Measurements from ENCODE around the gene SLC12A9. TPM values are rescaled to one million over a fixed set of nuclear protein-coding genes. Genes with fewer than 3 reads are reported as not detected.

Gene SLC12A9
- total and polyA plus RNA-seq, 4 donors, result 8.5 to 43.9 (median 27.3) TPM

DNA sequence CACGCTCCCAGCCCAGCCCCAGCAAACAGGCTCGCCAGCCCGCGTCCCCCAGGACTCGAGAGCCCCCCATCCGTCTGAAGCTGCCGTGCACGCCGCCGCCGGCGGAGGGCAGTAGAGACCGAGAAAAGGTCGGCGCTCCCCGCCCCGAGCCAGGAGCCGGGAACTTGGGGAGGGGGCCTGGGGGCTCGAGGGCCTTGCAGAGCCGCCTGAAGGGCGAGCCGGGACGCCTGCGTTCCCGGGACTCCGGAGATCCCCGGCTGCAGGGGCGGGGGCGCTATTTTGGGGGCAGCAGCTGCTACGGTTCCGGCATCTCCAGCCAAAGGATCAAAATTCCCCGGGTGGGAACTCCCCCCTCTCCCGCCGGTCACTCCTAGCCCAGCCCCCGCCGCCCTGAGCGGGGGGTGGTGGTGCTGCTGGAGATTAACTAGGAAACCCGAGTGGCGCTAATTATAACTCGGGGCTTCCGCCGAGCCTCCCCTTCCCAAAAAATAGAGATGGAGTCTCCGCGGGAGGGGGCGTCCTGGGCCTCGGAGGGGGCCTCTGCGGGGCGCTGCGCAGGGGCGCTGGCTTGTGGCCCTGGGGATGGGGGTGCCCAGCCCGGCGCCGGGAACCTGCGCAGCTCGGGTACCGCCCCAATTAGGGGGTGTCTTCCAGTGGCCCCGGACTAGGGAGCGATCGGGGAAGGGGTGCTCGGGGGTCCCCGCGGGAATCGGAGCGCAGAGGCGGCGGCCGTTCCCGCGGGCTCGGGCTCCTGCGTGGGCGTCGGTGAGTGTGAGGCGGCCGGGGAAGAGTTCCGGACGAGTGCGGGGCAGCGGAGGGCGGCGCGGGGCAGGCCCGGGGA is 42.6 kb downstream of the SLC12A9 start:
- DNase-seq, result peak in 1 of 2 donors; percentile 88
- no peaks in the 10 kb centered on the region for H3K27me3 ChIP-seq (ENCODE audit: control insufficient read depth in 1 of 2, insufficient read depth in 2 of 2, low read length in 1 of 2)
- H3K4me1 ChIP-seq (ENCODE audit: control insufficient read depth in 1 of 2, insufficient read depth in 2 of 2, low read length in 2 of 2), result no peaks in the 10 kb centered on the region
- no peak for ATAC-seq (ENCODE audit: low FRiP score)
- peaks cover 1% of the 10 kb centered on the region for H3K9me3 ChIP-seq (ENCODE audit: control insufficient read depth, low read length)
- H3K4me3 ChIP-seq (ENCODE audit: low read length in 2 of 2), result peak overlapping the region in 1 of 2 donors; percentile 14
- intact Hi-C loops (cut with DNase I), result loop anchor here (2.0 to 10.0 kb wide), 4 partner anchors 72 to 270 kb away; partner anchors contain the start of genes MUC12 (in 1 of the 2) and VGF (in 1 of the 2)
- H3K27ac ChIP-seq (ENCODE audit: low read depth in 1 of 2, low read length in 2 of 2), result no peak overlapping the region
- 1% methylated on average over 58 to 83 of the region's 83 CpGs for WGBS, 2 donors
- H3K36me3 ChIP-seq (ENCODE audit: control insufficient read depth in 1 of 2, insufficient read depth in 2 of 2, low read length in 1 of 2), result no peaks in the 10 kb centered on the region

DNA sequence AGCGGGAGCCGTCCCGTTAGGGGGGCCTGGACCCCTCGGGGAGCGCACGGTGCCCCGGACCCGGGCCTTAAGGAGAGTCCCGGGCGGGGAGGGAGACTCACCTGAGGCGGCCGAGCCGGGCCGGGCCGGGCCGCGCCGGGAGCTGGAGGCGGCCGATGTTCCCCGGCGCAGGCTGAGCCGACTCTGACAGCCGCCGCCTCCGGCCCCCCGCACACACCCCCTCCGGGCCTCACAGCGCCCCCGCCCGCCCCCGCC is 43.1 kb downstream of the SLC12A9 start, which contains the start of gene ACHE:
Gene ACHE (minus strand): TSS at position 188 of the 255 bp plus-strand sequence. CDS start 1,656 bp downstream, outside the sequence.
- intact Hi-C loops (cut with DNase I), result loop anchor here (2.0 to 10.0 kb wide), 3 partner anchors 72 to 269 kb away; partner anchors contain the start of genes MUC12 (in 1 of the 2) and VGF (in 1 of the 2)
- Histone ChIP-seq H3K4me3 (ENCODE audit: low read length in 2 of 2) (peak within 1 kb of the TSS; percentile 12 to 15), H3K27me3 (ENCODE audit: control insufficient read depth in 1 of 2, insufficient read depth in 2 of 2, low read length in 1 of 2) (no peaks in the 10 kb centered on the region), H3K9me3 (ENCODE audit: control insufficient read depth, low read length) (peaks cover 1% of the 10 kb centered on the region), H3K27ac (ENCODE audit: low read depth in 1 of 2, low read length in 2 of 2) (no peak within 1 kb of the TSS), H3K36me3 (ENCODE audit: control insufficient read depth in 1 of 2, insufficient read depth in 2 of 2, low read length in 1 of 2) (no peaks in the 10 kb centered on the region), H3K4me1 (ENCODE audit: control insufficient read depth in 1 of 2, insufficient read depth in 2 of 2, low read length in 2 of 2) (no peaks in the 10 kb centered on the region)
- ATAC-seq (ENCODE audit: low FRiP score) (no peak), DNase-seq (no peak)
- WGBS, 2 donors, result 0 to 1% methylated on average over 11 to 32 of the region's 32 CpGs

DNA sequence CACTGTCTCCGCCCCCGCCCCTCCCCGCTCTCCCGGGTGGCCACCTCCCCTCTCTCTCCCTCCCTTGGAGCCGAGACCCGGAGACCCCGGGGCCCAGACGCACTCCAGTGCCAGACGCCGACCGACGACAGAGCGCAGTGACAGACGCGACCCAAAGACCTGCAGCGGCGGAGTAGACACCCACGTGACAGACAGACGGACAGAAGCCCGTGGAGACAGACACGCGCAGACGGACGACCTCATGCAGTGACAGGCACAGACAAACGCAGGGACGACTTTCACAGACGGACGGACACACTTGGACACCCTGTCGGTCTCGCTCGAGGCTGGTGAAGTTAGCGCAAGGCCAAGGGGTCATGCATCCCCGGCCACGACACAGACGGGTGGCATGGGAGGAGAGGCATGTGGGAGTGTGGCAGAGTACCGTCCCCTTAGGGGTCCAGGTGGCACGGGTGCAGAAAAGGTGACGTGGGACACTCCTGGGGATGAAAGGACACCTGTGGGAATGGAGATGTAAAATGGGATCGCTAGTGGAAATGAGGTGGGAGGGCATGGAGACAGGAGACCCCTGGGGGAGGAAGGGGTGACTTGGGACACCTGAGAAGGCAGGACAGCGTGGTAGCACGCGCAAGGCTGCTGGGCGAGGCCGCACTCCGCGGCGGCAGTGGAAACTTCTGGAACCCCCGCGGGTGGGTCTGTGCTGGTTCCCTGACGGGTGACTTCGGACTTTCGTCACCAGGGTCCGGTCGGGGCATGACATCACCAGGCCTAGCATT is 43.6 kb downstream of the SLC12A9 start:
- 4 to 5% methylated on average over 46 to 54 of the region's 54 CpGs for whole genome bisulfite sequencing, 2 donors
- DNase-seq, result peak in 1 of 2 donors; percentile 81
- H3K27ac ChIP-seq (ENCODE audit: low read depth in 1 of 2, low read length in 2 of 2), result no peak overlapping the region
- no peaks in the 10 kb centered on the region for H3K36me3 ChIP-seq (ENCODE audit: control insufficient read depth in 1 of 2, insufficient read depth in 2 of 2, low read length in 1 of 2)
- H3K4me1 ChIP-seq (ENCODE audit: control insufficient read depth in 1 of 2, insufficient read depth in 2 of 2, low read length in 2 of 2), result no peaks in the 10 kb centered on the region
- H3K9me3 ChIP-seq (ENCODE audit: control insufficient read depth, low read length), result peaks cover 1% of the 10 kb centered on the region
- peak; percentile 21 for ATAC-seq (ENCODE audit: low FRiP score)
- intact Hi-C loops (cut with DNase I), result loop anchor here (1.0 to 10.0 kb wide), 4 partner anchors 71 to 269 kb away; partner anchors contain the start of genes MUC12 (in 1 of the 2) and VGF (in 1 of the 2)
- no peaks in the 10 kb centered on the region for H3K27me3 ChIP-seq (ENCODE audit: control insufficient read depth in 1 of 2, insufficient read depth in 2 of 2, low read length in 1 of 2)
- peak overlapping the region in 1 of 2 donors; percentile 12 for H3K4me3 ChIP-seq (ENCODE audit: low read length in 2 of 2)

DNA sequence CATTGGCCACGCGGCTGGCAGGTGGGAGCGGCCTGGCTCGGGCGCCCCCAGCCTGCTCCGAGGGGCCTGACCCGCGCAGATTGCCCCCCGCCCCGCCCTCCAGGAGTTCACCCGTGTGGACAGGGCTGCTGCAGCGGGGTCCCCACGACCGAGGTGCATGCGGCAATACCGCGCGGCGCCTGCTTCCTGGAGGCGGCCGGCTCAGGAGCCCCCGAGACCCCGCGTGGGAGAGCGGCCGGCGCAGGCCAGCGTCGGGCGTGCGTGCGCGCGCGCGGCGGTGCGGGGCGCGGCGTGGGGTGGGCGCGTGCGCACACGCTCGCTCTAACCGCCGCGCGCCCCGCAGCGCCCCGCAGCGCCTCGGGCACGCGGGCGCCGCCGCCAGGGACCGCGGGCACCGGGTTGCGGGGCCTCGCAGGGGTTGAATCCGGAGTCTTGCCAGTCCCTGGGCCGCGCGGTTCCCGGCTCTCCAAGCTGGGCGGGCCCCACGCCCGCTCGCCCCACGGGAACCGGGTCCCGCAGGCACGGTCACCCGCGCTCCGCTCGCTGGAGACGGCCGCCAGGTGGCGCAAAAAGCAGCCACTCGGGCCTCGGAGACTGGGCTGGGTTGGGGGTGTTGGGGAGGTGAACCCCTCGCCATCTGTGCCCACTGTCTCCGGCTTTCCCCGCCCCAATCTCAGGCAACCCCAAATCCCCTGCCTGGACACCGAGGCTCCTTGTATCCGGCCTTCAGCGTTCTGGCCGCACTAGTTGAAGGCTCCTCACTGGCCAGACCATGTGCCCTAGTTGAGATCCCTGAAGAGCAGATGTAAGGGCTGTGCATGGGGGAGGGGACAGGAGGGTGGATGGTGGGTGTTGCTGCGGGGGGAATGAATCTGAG is 44.5 kb downstream of the SLC12A9 start:
- intact Hi-C loops (cut with DNase I), result loop anchor here in 1 of 2 donors (1.0 to 10.0 kb wide), 3 partner anchors 70 to 268 kb away; partner anchors contain the start of genes MUC12 and VGF
- DNase-seq, result peak in 1 of 2 donors; percentile 92
- WGBS, 2 donors, result 1% methylated on average over 51 to 95 of the region's 95 CpGs
- Histone ChIP-seq H3K36me3 (ENCODE audit: control insufficient read depth in 1 of 2, insufficient read depth in 2 of 2, low read length in 1 of 2) (no peaks in the 10 kb centered on the region), H3K4me3 (ENCODE audit: low read length in 2 of 2) (peak overlapping the region; percentile 12 to 15), H3K27me3 (ENCODE audit: control insufficient read depth in 1 of 2, insufficient read depth in 2 of 2, low read length in 1 of 2) (no peaks in the 10 kb centered on the region), H3K9me3 (ENCODE audit: control insufficient read depth, low read length) (peaks cover 1% of the 10 kb centered on the region), H3K27ac (ENCODE audit: low read depth in 1 of 2, low read length in 2 of 2) (no peak overlapping the region), H3K4me1 (ENCODE audit: control insufficient read depth in 1 of 2, insufficient read depth in 2 of 2, low read length in 2 of 2) (no peaks in the 10 kb centered on the region)
- ATAC-seq (ENCODE audit: low FRiP score), result no peak

DNA sequence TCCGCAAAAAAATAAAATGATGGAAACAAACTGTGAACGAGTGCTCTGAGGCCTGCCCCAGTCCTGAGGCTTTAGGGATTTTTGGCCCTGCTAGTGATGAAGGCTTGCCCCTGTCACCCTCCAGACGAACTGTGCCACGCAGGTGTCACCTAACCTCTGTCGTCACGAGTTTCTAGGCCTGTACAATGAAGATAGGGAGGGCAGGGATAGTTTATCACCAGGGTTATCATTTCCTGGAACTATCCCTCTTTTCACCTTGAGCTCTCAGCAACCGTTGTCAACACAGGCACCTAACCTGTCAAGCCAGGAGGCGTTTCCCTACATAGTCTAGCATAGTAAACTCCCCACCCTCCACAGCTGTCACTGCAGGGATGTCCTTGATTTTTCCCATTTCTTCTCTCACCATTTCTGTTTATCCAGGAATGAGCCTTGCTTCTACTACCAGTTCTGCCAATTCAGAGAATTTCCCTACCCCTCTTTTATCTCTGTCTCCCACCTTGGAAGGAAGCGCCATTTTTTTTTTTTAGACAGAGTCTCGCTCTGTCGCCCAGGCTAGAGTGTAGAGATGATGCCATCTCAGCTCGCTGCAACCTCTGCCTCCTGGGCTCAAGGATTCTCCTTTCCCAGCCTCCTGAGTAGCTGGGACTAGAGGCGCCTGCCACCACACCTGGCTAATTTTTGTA is 45.4 kb downstream of the SLC12A9 start:
- no peaks in the 10 kb centered on the region for H3K36me3 ChIP-seq (ENCODE audit: control insufficient read depth in 1 of 2, insufficient read depth in 2 of 2, low read length in 1 of 2)
- no peak overlapping the region for H3K4me3 ChIP-seq (ENCODE audit: low read length in 2 of 2)
- ATAC-seq (ENCODE audit: low FRiP score) (no peak), DNase-seq (no peak)
- no peaks in the 10 kb centered on the region for H3K4me1 ChIP-seq (ENCODE audit: control insufficient read depth in 1 of 2, insufficient read depth in 2 of 2, low read length in 2 of 2)
- no peaks in the 10 kb centered on the region for H3K27me3 ChIP-seq (ENCODE audit: control insufficient read depth in 1 of 2, insufficient read depth in 2 of 2, low read length in 1 of 2)
- peaks cover 1% of the 10 kb centered on the region for H3K9me3 ChIP-seq (ENCODE audit: control insufficient read depth, low read length)
- intact Hi-C loops (cut with DNase I), result loop anchor here in 1 of 2 donors (5.0 to 10.0 kb wide), 2 partner anchors 69 to 267 kb away; partner anchors contain the start of genes MUC12 and VGF
- WGBS, 2 donors, result 77 to 78% methylated on average over 13 of the region's 13 CpGs
- no peak overlapping the region for H3K27ac ChIP-seq (ENCODE audit: low read depth in 1 of 2, low read length in 2 of 2)

DNA sequence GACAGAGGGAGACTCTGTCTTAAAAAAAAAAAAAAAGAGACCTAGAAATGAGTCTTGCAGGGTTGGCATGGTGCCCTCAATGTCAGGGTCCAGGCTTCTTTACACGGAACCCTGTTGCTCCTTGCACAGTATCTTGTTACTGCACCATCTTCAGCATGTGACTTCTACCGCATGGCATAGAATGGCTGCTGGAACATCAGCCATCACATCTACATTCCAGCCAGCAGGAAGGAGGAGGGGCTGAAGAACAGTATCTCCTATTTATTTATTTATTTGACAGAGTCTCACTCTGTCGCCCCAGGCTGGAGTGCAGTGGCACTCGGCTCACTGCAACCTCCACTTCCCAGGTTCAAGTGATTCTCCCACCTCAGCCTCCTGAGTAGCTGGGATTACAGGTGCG is 46.9 kb downstream of the SLC12A9 start:
- no peak overlapping the region for H3K4me3 ChIP-seq (ENCODE audit: low read length in 2 of 2)
- DNase-seq (no peak), ATAC-seq (ENCODE audit: low FRiP score) (no peak)
- peaks cover 1% of the 10 kb centered on the region for H3K9me3 ChIP-seq (ENCODE audit: control insufficient read depth, low read length)
- no peaks in the 10 kb centered on the region for H3K27me3 ChIP-seq (ENCODE audit: control insufficient read depth in 1 of 2, insufficient read depth in 2 of 2, low read length in 1 of 2)
- intact Hi-C loops (cut with DNase I), result loop anchor here in 1 of 2 donors (5.0 to 10.0 kb wide), 2 partner anchors 68 to 265 kb away; partner anchors contain the start of genes MUC12 and VGF
- H3K36me3 ChIP-seq (ENCODE audit: control insufficient read depth in 1 of 2, insufficient read depth in 2 of 2, low read length in 1 of 2), result no peaks in the 10 kb centered on the region
- no peak overlapping the region for H3K27ac ChIP-seq (ENCODE audit: low read depth in 1 of 2, low read length in 2 of 2)
- WGBS, 2 donors, result 89 to 93% methylated on average over 5 of the region's 5 CpGs
- H3K4me1 ChIP-seq (ENCODE audit: control insufficient read depth in 1 of 2, insufficient read depth in 2 of 2, low read length in 2 of 2), result no peaks in the 10 kb centered on the region

DNA sequence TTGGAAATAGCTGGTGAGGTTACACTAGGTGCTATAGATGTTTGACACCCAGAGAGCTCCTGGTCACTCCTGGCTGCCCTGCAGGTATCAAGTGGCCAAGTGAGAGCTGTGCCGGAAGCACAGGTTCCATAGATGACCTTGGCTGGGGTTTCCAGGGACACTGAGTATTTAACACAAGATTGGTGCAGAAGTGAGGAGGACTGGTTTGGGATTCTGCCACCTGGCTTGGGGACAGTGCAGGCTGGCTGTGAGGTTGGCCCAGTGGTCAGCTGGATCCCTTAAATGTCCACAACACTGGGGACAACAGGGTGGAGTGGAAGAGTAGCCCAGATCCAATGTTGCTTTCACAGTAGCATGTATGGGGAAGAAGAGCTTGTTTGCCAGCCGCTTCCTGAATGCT is 48.5 kb downstream of the SLC12A9 start:
- Histone ChIP-seq H3K27me3 (ENCODE audit: control insufficient read depth in 1 of 2, insufficient read depth in 2 of 2, low read length in 1 of 2) (no peaks in the 10 kb centered on the region), H3K4me3 (ENCODE audit: low read length in 2 of 2) (no peak overlapping the region), H3K36me3 (ENCODE audit: control insufficient read depth in 1 of 2, insufficient read depth in 2 of 2, low read length in 1 of 2) (no peaks in the 10 kb centered on the region), H3K27ac (ENCODE audit: low read depth in 1 of 2, low read length in 2 of 2) (no peak overlapping the region), H3K9me3 (ENCODE audit: control insufficient read depth, low read length) (peaks cover 1% of the 10 kb centered on the region), H3K4me1 (ENCODE audit: control insufficient read depth in 1 of 2, insufficient read depth in 2 of 2, low read length in 2 of 2) (no peaks in the 10 kb centered on the region)
- ATAC-seq (ENCODE audit: low FRiP score), result no peak
- 78 to 83% methylated on average over 2 of the region's 2 CpGs for WGBS, 2 donors
- intact Hi-C loops (cut with DNase I), result no loop called here
- no peak for DNase-seq
